LoVo (cell line): ENCODE measurements around the gene PLCB2.

Experiments
- DNase-seq: peaks from one replicate; pipeline ENCODE4 v3.0.0-alpha.2; 2016; ENCODE audit warnings: low spot score

PLCB2 gene

GRCh38 chr15:40327457-40327856 lies 19.7 kb upstream of the PLCB2 start:
- no peak for DNase-seq

- no peak for DNase-seq
These were observed 18.0 kb upstream of the PLCB2 start for GRCh38 chr15:40325700-40326099.

GRCh38 chr15:40325188-40325587 lies 17.5 kb upstream of the PLCB2 start:
- no peak for DNase-seq

- DNase-seq = no peak
These were observed 16.5 kb upstream of the PLCB2 start for GRCh38 chr15:40323953-40324937.

- peak; percentile 98 for DNase-seq
These were observed 15.7 kb upstream of the PLCB2 start, which contains the start of gene INAFM2 for GRCh38 chr15:40323239-40323952. TSS of gene INAFM2 (plus strand) at chr15:40323692. CDS start at chr15:40324056, 364 bp downstream.

- no peak for DNase-seq
These were observed 14.9 kb upstream of the PLCB2 start for GRCh38 chr15:40322531-40323238.

- peak; percentile 80 for DNase-seq
These were observed 13.2 kb upstream of the PLCB2 start for GRCh38 chr15:40320931-40321371.

GRCh38 chr15:40320409-40320808 lies 12.7 kb upstream of the PLCB2 start:
- DNase-seq = no peak

GRCh38 chr15:40317580-40317979 lies 9.8 kb upstream of the PLCB2 start:
- DNase-seq = no peak

GRCh38 chr15:40316931-40317330 lies 9.2 kb upstream of the PLCB2 start:
- DNase-seq = no peak

GRCh38 chr15:40314723-40315276 lies 7.1 kb upstream of the PLCB2 start:
- DNase-seq = no peak

GRCh38 chr15:40313531-40314398 lies 6.0 kb upstream of the PLCB2 start:
- peak; percentile 86 for DNase-seq

- no peak for DNase-seq
These were observed 4.8 kb upstream of the PLCB2 start for GRCh38 chr15:40312370-40313158.

GRCh38 chr15:40310993-40311392 lies 3.3 kb upstream of the PLCB2 start:
- no peak for DNase-seq

GRCh38 chr15:40310001-40310959 lies 2.5 kb upstream of the PLCB2 start:
- DNase-seq = peak; percentile 27

GRCh38 chr15:40309344-40309862 lies 1.7 kb upstream of the PLCB2 start:
- DNase-seq = no peak

GRCh38 chr15:40306908-40307307 lies 827 bp downstream of the PLCB2 start:
- DNase-seq = no peak

GRCh38 chr15:40306371-40306770 lies 1.4 kb downstream of the PLCB2 start:
- DNase-seq = no peak

- DNase-seq = no peak
These were observed 2.5 kb downstream of the PLCB2 start for GRCh38 chr15:40305281-40305680.
